Activated T-cell treated with anti-CD3 and anti-CD28 coated beads for 1 hour (primary cell): ENCODE results near the gene CACUL1.

ENCODE experiments used
- DNase-seq: peaks from one replicate; pipeline ENCODE4 v3.0.0-alpha.2; 2020; ENCODE audit warnings: low read depth

The CACUL1 gene

DNA sequence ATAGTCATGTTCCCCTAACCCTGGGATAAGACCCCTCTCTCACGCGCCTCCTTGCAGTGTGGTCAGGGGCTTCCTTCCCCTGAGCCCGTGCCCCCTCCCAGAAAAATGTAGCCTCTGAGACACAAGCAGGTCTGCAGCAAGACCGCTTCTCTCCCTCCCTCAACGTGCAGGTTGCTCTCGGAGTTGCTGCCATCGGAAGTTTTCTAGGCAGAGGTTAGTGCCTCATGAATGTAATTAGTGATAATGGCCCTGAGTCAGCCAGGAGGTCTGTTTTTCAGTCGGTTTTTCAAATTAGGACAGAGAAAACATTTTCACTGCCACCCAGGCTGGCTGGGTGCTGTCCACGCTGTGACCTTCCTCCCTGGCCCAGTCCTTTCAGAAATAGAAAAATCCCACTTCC lies 116.1 kb downstream of the CACUL1 start:
- no peak for DNase-seq

DNA sequence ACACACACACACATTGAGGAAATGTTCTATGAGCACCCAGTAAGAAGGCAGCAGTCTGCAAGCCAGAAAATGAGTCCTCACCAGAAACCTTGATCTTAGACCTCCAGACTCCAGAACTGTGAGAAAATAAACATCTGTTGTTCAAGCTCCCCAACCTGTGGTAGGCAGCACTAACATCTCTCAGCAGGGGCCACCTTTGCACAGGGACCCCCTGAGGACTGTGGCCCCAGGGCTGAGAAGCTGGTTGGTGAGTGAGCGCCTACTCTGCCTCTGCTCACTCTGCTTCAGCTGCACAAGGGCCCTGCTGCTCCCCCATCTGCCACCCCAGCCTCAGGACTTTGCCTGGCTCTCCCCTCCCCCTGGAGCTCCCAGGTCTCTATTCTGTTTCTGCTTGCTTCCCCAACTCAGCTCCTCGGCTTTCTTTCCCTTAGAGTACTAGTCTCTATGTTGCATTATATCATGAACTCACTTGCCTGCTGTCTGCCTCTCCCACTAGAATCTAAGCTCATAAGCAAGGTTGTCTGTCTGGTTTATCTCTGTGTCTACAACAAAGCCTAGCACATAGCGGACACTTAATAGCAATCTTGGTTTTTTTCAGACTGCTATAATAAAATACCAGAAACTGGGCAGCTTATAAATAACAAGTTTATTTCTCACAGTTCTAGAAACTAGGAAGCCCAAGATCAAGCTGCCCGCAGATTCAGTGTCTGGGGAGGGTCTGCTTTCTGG lies 118.9 kb downstream of the CACUL1 start:
- DNase-seq, result no peak

DNA sequence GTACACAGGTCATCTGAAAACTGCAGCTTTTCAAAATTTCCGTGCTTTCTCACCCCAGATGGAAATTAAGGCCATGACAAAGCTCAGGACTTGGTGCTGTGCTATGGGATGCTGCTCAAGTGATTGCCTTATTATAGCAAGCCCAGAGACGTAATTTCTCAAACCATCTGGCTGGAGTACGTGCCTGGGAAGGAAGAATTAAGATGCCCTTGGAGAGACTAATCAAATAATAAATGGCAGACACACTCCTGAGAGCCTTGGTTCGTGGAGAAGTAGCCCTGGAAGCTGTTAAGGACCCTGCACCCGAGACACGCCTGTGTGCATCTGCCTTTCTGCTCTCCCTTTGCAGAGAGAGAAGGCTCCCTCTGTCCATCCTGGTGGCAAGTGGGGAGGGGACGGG lies 121.0 kb downstream of the CACUL1 start:
- no peak for DNase-seq

DNA sequence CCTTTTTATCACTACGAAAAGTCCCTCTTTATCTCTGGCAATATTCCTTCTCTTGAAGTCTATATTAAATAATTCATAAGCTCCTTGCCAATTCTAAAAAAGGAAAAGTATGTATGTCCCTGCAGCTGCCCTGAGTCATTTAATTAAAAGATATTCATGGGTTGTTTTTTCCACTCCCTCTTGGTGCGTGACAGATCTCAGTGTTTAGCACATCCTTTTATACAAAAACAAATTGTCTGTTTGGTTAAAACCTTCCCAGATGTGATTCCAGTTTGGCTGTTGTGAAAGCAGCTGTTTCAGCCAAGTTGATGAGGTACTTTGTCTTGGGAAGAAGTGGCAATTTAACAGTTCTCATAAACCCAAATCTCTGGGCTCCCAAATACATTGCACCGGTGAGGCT lies 125.6 kb downstream of the CACUL1 start:
- no peak for DNase-seq

DNA sequence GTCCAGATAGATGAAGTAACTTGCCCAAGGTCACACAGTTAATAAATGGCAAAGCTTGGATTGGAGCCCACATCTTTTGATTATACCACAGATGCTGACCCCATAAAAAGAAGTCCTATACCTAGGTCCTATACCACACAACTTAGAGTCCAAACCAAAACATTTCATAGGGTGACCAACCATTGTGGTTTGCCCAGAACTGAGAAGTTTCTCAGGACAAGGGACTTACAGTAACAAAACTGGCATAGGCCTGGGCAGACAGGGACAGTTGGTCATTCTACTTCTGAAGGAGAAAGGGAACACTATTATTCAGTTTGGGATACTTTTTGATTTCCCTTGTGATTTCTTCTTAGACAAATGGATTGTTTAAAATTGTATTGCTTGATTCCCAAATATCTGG lies 126.4 kb downstream of the CACUL1 start:
- no peak for DNase-seq

DNA sequence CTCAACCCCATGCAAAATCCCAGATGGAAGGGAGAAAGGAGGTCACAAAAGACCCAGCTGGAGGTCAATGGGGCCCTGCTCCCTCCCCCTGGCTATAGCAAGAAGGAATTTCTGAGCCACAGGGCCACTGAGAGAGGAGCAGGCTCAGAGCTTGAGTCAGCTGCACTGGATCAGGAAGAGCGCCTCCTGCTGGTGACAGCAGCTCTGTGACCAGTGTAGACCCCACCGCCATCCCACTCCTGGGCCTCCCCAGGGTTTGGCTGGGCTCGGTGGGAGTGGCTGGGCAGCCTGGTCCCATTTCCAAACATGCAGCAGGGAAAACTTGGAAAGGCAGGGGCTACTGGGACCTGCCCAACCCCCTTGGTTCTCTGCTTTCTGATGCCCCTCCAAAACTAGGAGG lies 127.8 kb downstream of the CACUL1 start:
- DNase-seq, result no peak
